Progenitor cell of endocrine pancreas (in vitro differentiated cells): ENCODE measurements around the gene LRBA. TPM values are rescaled to one million over a fixed set of nuclear protein-coding genes. Genes with fewer than 3 reads are reported as not detected.

Experiments used
- DNase-seq: peaks from one replicate; pipeline ENCODE4 v3.0.0; 2021; ENCODE audit warnings: low spot score; ENCODE audit not compliant: unreplicated experiment
- H3K27ac Mint-ChIP-seq: 2 replicates; pipeline ENCODE4 v1.8.0; 2021; ENCODE audit warnings: mild to moderate bottlenecking, moderate library complexity, mixed read lengths
- H3K27me3 Mint-ChIP-seq: 2 replicates; pipeline ENCODE4 v1.8.0; 2021; ENCODE audit warnings: mixed read lengths
- H3K36me3 Mint-ChIP-seq: 2 replicates; pipeline ENCODE4 v1.8.0; 2022; ENCODE audit warnings: mixed read lengths; ENCODE audit not compliant: insufficient read depth
- H3K4me1 Mint-ChIP-seq: 2 replicates; pipeline ENCODE4 v1.8.0; 2021; ENCODE audit warnings: low read depth, mixed read lengths
- H3K4me3 Mint-ChIP-seq: 2 replicates; pipeline ENCODE4 v1.8.0; 2021; ENCODE audit warnings: low read depth, mild to moderate bottlenecking, moderate library complexity, mixed read lengths
- H3K9me3 Mint-ChIP-seq: 2 replicates; pipeline ENCODE4 v1.8.0; 2021; ENCODE audit warnings: low read depth, mixed read lengths
- total RNA-seq: library from RNA; stranded (reverse); gene quantifications from 2 replicates; pipeline ENCODE4 v1.2.1, GENCODE V29; 2021
- TF ChIP-seq, protein P1 (sequence below): fragments of 200-600 bp; sonication (generic); IDR thresholded peaks from one replicate; pipeline ENCODE4 v1.5.0; 2021; ENCODE audit warnings: antibody characterized with exemption, mild to moderate bottlenecking; ENCODE audit not compliant: unreplicated experiment

LRBA gene
- total RNA-seq, 1 donor from 2014 or later, result 95.2 TPM

DNA sequence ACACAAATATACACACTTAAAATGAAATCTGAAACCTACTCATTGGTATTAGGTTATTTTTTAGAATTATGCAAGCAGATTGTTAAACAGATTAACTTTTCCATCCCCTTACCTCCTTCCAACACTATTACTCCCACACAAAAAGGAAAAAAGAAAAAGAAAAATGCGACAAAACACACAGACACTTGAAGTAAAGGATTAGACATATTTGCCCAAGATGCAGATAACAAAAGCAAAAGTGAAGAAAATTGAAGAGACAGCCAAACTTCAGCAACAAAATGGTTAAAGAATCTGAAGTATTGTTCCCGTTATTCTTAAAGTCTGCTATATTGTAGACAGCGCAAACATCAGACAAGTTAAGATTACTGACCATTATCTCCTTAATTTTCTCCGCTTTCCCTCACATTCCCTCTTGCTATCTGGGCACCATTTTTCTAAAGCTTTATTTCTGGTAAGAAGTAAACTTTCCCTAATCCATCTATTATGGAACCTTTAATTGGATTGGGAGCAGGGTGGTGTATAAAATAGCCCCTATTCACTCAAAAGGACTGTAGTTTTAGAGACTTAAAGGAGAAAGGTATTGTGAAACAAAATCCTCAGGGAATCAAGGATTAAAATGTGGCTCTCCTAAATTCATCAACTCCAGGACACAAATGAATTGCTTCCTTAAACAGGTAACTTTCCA, 467.8 kb downstream of the LRBA start:
- Mint-ChIP-seq H3K27me3 (no peaks in the 10 kb centered on the region), H3K4me1 (peaks cover 20% of the 10 kb centered on the region), H3K27ac (no peak overlapping the region), H3K4me3 (no peak overlapping the region), H3K9me3 (no peaks in the 10 kb centered on the region), H3K36me3 (peaks cover 5% of the 10 kb centered on the region)
- DNase-seq, result no peak
- TF ChIP-seq, protein P1, sequence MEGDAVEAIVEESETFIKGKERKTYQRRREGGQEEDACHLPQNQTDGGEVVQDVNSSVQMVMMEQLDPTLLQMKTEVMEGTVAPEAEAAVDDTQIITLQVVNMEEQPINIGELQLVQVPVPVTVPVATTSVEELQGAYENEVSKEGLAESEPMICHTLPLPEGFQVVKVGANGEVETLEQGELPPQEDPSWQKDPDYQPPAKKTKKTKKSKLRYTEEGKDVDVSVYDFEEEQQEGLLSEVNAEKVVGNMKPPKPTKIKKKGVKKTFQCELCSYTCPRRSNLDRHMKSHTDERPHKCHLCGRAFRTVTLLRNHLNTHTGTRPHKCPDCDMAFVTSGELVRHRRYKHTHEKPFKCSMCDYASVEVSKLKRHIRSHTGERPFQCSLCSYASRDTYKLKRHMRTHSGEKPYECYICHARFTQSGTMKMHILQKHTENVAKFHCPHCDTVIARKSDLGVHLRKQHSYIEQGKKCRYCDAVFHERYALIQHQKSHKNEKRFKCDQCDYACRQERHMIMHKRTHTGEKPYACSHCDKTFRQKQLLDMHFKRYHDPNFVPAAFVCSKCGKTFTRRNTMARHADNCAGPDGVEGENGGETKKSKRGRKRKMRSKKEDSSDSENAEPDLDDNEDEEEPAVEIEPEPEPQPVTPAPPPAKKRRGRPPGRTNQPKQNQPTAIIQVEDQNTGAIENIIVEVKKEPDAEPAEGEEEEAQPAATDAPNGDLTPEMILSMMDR, result no peak

- Mint-ChIP-seq H3K9me3 (no peaks in the 10 kb centered on the region), H3K27me3 (no peaks in the 10 kb centered on the region), H3K27ac (no peak overlapping the region), H3K4me3 (no peak overlapping the region), H3K4me1 (peaks cover 20% of the 10 kb centered on the region), H3K36me3 (no peaks in the 10 kb centered on the region)
- TF ChIP-seq, protein P1, result no peak
- no peak for DNase-seq
These were observed 468.8 kb downstream of the LRBA start for GRCh38 chr4:150546286-150546685.

DNA sequence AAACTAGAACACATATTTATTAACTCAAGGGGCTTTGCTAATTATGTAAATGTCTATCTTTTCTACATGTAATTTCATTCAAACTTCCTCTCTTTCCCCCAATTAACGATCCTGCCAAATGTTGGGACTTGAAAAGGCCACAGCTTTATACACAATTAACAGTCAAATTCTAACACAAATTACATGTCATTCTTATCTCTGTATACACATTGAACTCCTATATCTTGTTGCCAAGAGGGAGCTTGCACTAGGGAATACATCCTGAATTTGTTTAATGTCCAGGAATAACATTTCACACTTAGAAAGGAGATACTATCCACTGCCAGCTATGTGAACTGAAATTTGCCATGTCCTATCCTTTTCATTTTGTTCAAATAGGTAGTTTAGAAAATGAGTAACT, 472.0 kb downstream of the LRBA start:
- Mint-ChIP-seq H3K36me3 (no peaks in the 10 kb centered on the region), H3K9me3 (no peaks in the 10 kb centered on the region), H3K27me3 (no peaks in the 10 kb centered on the region), H3K4me3 (no peak overlapping the region), H3K27ac (no peak overlapping the region), H3K4me1 (peaks cover 21% of the 10 kb centered on the region)
- TF ChIP-seq, protein P1, result no peak
- no peak for DNase-seq

DNA sequence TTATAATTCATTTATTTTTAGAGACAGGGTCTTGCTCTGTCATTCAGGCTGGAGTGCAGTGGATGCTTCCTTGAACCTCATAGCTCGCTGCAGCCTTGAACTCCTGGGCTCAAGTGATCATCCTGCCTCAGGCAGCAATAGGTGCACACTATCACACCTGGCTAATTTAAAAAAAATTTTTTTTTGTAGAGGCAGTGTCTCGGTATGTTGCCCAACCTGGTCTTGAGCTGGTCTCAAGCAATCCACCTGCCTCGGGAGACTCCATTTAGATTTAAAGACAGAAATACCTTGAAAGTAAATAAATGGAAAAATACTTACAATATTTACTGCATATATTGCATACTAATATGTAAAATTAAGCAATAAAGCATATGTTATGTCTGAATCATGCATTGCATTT, 473.4 kb downstream of the LRBA start:
- Mint-ChIP-seq H3K4me3 (no peak overlapping the region), H3K4me1 (peaks cover 16% of the 10 kb centered on the region), H3K9me3 (peaks cover 8% of the 10 kb centered on the region), H3K27ac (no peak overlapping the region), H3K27me3 (no peaks in the 10 kb centered on the region), H3K36me3 (peaks cover 6% of the 10 kb centered on the region)
- DNase-seq, result no peak
- TF ChIP-seq, protein P1, result no peak

DNA sequence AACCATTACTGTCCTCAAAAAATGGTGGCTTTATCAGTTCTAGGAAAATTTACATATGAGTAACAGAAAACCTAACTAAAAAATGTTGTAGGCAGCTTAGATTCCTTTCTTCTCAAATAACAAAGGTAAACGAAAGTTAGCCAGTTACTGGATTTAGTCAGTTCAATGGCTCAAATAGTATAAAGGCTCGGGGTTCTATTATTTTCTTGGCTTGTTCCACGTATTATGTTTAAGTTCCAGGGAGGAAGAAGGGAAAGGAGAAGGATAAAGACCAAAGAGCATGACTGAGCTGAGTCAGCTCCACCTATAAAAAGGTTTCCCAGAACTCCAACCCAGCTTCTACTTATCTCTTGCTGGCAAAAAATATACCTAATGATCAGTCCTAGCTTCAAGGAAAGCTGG, 474.1 kb downstream of the LRBA start:
- Mint-ChIP-seq H3K36me3 (peaks cover 6% of the 10 kb centered on the region), H3K27ac (peak overlapping the region; percentile 8), H3K4me3 (no peak overlapping the region), H3K4me1 (peaks cover 12% of the 10 kb centered on the region), H3K9me3 (peaks cover 10% of the 10 kb centered on the region), H3K27me3 (no peaks in the 10 kb centered on the region)
- TF ChIP-seq, protein P1, result no peak
- DNase-seq, result no peak
